CD14-positive monocyte (primary cell): ENCODE results near the gene ARF6. TPM values are rescaled to one million over a fixed set of nuclear protein-coding genes. Genes with fewer than 3 reads are reported as not detected.
"Not testable (repeated sequence)": the region's sequence is repeated elsewhere in the genome, so short reads cannot be mapped to it uniquely, and the experiment has no call there.

Source experiments
- DNase-seq, 3 donors: peaks; one replicate each; pipeline ENCODE4 v3.0.0-alpha.2; 2011 to 2022
- H2AFZ ChIP-seq: 2 replicates; pipeline ENCODE4 v1.6.0; 2012; ENCODE audit warnings: mild to moderate bottlenecking, low read depth, low read length, inconsistent platforms; ENCODE audit not compliant: insufficient read depth, poor library complexity, severe bottlenecking
- H3K27ac ChIP-seq, 2 donors: 1 replicate in 1 of 2; 2 replicates in 1 of 2; pipeline ENCODE4 v1.5.1; 2012 to 2013; ENCODE audit warnings: low read length in 2 of 2, control low read depth in 1 of 2, inconsistent platforms in 1 of 2, low read depth in 1 of 2, mild to moderate bottlenecking in 1 of 2
- H3K27me3 ChIP-seq, 2 donors: one replicate each; pipeline versions ENCODE4 v1.6.0 to v1.6.1; 2011 to 2013; ENCODE audit warnings: low read length in 2 of 2; ENCODE audit not compliant: control insufficient read depth in 2 of 2, insufficient read depth in 2 of 2
- H3K36me3 ChIP-seq, 2 donors: replicated peaks in 1 of 2; 1 replicate in 1 of 2; 2 replicates in 1 of 2; pipeline versions ENCODE4 v1.5.1 to v1.6.1; 2012 to 2013; ENCODE audit warnings: low read length in 2 of 2, control low read depth in 1 of 2, inconsistent platforms in 1 of 2, mild to moderate bottlenecking in 1 of 2; ENCODE audit not compliant: insufficient read depth in 2 of 2, control insufficient read depth in 1 of 2
- H3K4me1 ChIP-seq, 2 donors: 1 replicate in 1 of 2; 2 replicates in 1 of 2; pipeline versions ENCODE4 v1.5.1 to v1.6.1; 2012 to 2013; ENCODE audit warnings: low read length in 2 of 2, control low read depth in 1 of 2, inconsistent platforms in 1 of 2, mild to moderate bottlenecking in 1 of 2, moderate library complexity in 1 of 2; ENCODE audit not compliant: insufficient read depth in 2 of 2, control insufficient read depth in 1 of 2
- H3K4me2 ChIP-seq: replicated peaks from 2 replicates; pipeline ENCODE3; 2012; ENCODE audit warnings: low read length, moderate library complexity, mild to moderate bottlenecking; ENCODE audit not compliant: poor library complexity, severe bottlenecking; ENCODE audit errors: extremely low read depth
- H3K4me3 ChIP-seq, 3 experiments: fragments of 200-600 bp in 1 of 3; sonication (generic) in 1 of 3; replicated peaks in 1 of 3; 1 replicate in 2 of 3; 2 replicates in 1 of 3; pipeline ENCODE4 v1.5.1; 2011 to 2013; ENCODE audit warnings: low read length in 3 of 3, mild to moderate bottlenecking in 3 of 3, control low read depth in 2 of 3, low read depth in 2 of 3, inconsistent platforms in 1 of 3, moderate library complexity in 1 of 3
- H3K79me2 ChIP-seq: 2 replicates; pipeline ENCODE4 v1.6.0; 2012; ENCODE audit warnings: mild to moderate bottlenecking, control low read depth, inconsistent platforms, low read length, moderate library complexity; ENCODE audit not compliant: insufficient read depth
- H3K9ac ChIP-seq: 2 replicates; pipeline ENCODE4 v1.6.0; 2017; ENCODE audit warnings: low read length, mild to moderate bottlenecking; ENCODE audit not compliant: insufficient read depth, poor library complexity, severe bottlenecking
- H3K9me3 ChIP-seq, 2 donors: replicated peaks in 1 of 2; 1 replicate in 1 of 2; 2 replicates in 1 of 2; pipeline versions ENCODE4 v1.5.1 to v1.6.1; 2012 to 2013; ENCODE audit warnings: low read length in 2 of 2, control low read depth in 1 of 2; ENCODE audit not compliant: control insufficient read depth in 1 of 2, insufficient read depth in 1 of 2
- H4K20me1 ChIP-seq: 2 replicates; pipeline ENCODE4 v1.6.0; 2012; ENCODE audit warnings: mild to moderate bottlenecking, low read length, control low read depth, moderate library complexity; ENCODE audit not compliant: insufficient read depth
- H3K27ac Mint-ChIP-seq, 7 donors: one replicate each; pipeline ENCODE4 v1.8.0; 2020; ENCODE audit warnings: mild to moderate bottlenecking in 7 of 7, mixed read lengths in 7 of 7, moderate library complexity in 6 of 7, inconsistent platforms in 2 of 7
- H3K27me3 Mint-ChIP-seq, 3 donors: one replicate each; pipeline ENCODE4 v1.8.0; 2021 to 2022; ENCODE audit warnings: low read depth in 3 of 3, mild to moderate bottlenecking in 3 of 3, mixed read lengths in 3 of 3, moderate library complexity in 3 of 3, inconsistent platforms in 1 of 3
- H3K36me3 Mint-ChIP-seq, 2 donors: one replicate each; pipeline ENCODE4 v1.8.0; 2020; ENCODE audit warnings: mixed read lengths in 2 of 2, inconsistent platforms in 1 of 2, mild to moderate bottlenecking in 1 of 2
- H3K4me1 Mint-ChIP-seq: one replicate; pipeline ENCODE4 v1.8.0; 2020; ENCODE audit warnings: mild to moderate bottlenecking, mixed read lengths
- H3K4me3 Mint-ChIP-seq, 2 donors: one replicate each; pipeline ENCODE4 v1.8.0; 2020; ENCODE audit warnings: mild to moderate bottlenecking in 2 of 2, mixed read lengths in 2 of 2, moderate library complexity in 1 of 2
- H3K9me3 Mint-ChIP-seq, 7 donors: one replicate each; pipeline ENCODE4 v1.8.0; 2020 to 2022; ENCODE audit warnings: mixed read lengths in 7 of 7, mild to moderate bottlenecking in 6 of 7, moderate library complexity in 6 of 7, inconsistent platforms in 2 of 7
- WGBS: methylation state at CpG from one replicate; pipeline ENCODE4 v1.1.5; 2013; ENCODE audit warnings: missing lambda C conversion rate; ENCODE audit not compliant: insufficient coverage; 5-methylcytosine and 5-hydroxymethylcytosine counted together
- intact Hi-C, 2 donors: fragments of 100-400 bp; cut with micrococcal nuclease; formaldehyde crosslinking; loops; one replicate each; pipeline versions ENCODE4 v1.15.0 to v1.15.1; 2023
- polyA plus RNA-seq, 3 donors: library from polyadenylated mRNA; depleted of rRNA in 1 of 3; unstranded in 2 of 3; stranded (reverse) in 1 of 3; fragments of 300-500 nt in 2 of 3; fragments of >200 nt in 1 of 3; fragmentation: Illumina TruSeq in 2 of 3; gene quantifications; 1 replicate in 2 of 3; 2 replicates in 1 of 3; pipeline ENCODE4 v1.2.3, GENCODE V29; 2012 to 2021
- TF ChIP-seq, protein P1 (sequence below): fragments of 200-600 bp; IDR thresholded peaks from one replicate; pipeline ENCODE4 v1.8.0; 2022; ENCODE audit warnings: antibody characterized with exemption, mild to moderate bottlenecking

Gene ARF6
- polyA plus RNA-seq, 3 donors = 76.4 to 136 (median 120) TPM

GRCh38 chr14:49900973-49901372 is 8.1 kb downstream of the ARF6 start:
- peaks cover 51% of the 10 kb centered on the region for H3K79me2 ChIP-seq
- H3K4me3 ChIP-seq = no peak overlapping the region
- no peak overlapping the region for H3K27ac Mint-ChIP-seq
- H3K27me3 Mint-ChIP-seq = no peaks in the 10 kb centered on the region
- H3K4me2 ChIP-seq = no peak overlapping the region
- peaks cover 16 to 24% of the 10 kb centered on the region in 2 donors for H3K36me3 Mint-ChIP-seq
- no peak for DNase-seq
- no CpG with 5 or more reads among the region's 1 CpG for WGBS
- peaks cover 0 to 5% of the 10 kb centered on the region in 2 donors for H3K36me3 ChIP-seq
- H3K27ac ChIP-seq = no peak overlapping the region
- H3K4me1 Mint-ChIP-seq = peaks cover 32% of the 10 kb centered on the region
- intact Hi-C loops = no loop called here
- no peak overlapping the region for H3K4me3 Mint-ChIP-seq
- peaks cover 30% of the 10 kb centered on the region for H4K20me1 ChIP-seq
- H3K9ac ChIP-seq = no peak overlapping the region
- H3K4me1 ChIP-seq = peaks cover 19 to 47% of the 10 kb centered on the region in 2 donors
- no peaks in the 10 kb centered on the region for H3K27me3 ChIP-seq
- no peaks in the 10 kb centered on the region for H3K9me3 ChIP-seq
- H3K9me3 Mint-ChIP-seq = peaks cover 0 to 5% (median 0%) of the 10 kb centered on the region in 7 donors
- TF ChIP-seq, protein P1, sequence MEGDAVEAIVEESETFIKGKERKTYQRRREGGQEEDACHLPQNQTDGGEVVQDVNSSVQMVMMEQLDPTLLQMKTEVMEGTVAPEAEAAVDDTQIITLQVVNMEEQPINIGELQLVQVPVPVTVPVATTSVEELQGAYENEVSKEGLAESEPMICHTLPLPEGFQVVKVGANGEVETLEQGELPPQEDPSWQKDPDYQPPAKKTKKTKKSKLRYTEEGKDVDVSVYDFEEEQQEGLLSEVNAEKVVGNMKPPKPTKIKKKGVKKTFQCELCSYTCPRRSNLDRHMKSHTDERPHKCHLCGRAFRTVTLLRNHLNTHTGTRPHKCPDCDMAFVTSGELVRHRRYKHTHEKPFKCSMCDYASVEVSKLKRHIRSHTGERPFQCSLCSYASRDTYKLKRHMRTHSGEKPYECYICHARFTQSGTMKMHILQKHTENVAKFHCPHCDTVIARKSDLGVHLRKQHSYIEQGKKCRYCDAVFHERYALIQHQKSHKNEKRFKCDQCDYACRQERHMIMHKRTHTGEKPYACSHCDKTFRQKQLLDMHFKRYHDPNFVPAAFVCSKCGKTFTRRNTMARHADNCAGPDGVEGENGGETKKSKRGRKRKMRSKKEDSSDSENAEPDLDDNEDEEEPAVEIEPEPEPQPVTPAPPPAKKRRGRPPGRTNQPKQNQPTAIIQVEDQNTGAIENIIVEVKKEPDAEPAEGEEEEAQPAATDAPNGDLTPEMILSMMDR = no peak
- no peak overlapping the region for H2AFZ ChIP-seq

- H3K27me3 ChIP-seq, H3K9me3 Mint-ChIP-seq, H3K27me3 Mint-ChIP-seq, H3K36me3 ChIP-seq, H3K4me3 Mint-ChIP-seq, H3K9me3 ChIP-seq, H2AFZ ChIP-seq, intact Hi-C loops, H3K4me3 ChIP-seq, H3K9ac ChIP-seq, H3K27ac ChIP-seq, H3K4me2 ChIP-seq, DNase-seq: not testable (repeated sequence)
- Histone ChIP-seq H3K79me2 (peaks cover 40% of the 10 kb centered on the region), H4K20me1 (peaks cover 12% of the 10 kb centered on the region), H3K4me1 (peaks cover 32 to 47% of the 10 kb centered on the region in 2 donors)
- 98% methylated on average over 7 of the region's 24 CpGs for WGBS
- H3K36me3 Mint-ChIP-seq = peaks cover 5 to 16% of the 10 kb centered on the region in 2 donors
- peak overlapping the region in 2 of 7 donors; percentile 21 to 40 for H3K27ac Mint-ChIP-seq
- H3K4me1 Mint-ChIP-seq = peaks cover 40% of the 10 kb centered on the region
Measured at GRCh38 chr14:49902679-49903246, 9.9 kb downstream of the ARF6 start.
